Psoas muscle (tissue), 8 donors: ENCODE data around the gene ADAMTS5. TPM values are rescaled to one million over a fixed set of nuclear protein-coding genes. Genes with fewer than 3 reads are reported as not detected.

Source experiments
- ATAC-seq, 4 donors: fragments of 200-7000 bp; cut with Tn5 transposase; one replicate each; pipeline ENCODE4 v1.9.1; 2020; ENCODE audit warnings: moderate library complexity in 3 of 4, mild to moderate bottlenecking in 2 of 4
- DNase-seq, 2 donors: peaks; one replicate each; pipeline ENCODE4 v3.0.0-alpha.2; 2020
- H3K27ac ChIP-seq: fragments of 200-600 bp; one replicate; pipeline ENCODE4 v1.8.0; 2022
- H3K27me3 ChIP-seq, 3 donors: fragments of 200-600 bp in 1 of 3; one replicate each; pipeline versions ENCODE4 v1.6.1 to v1.8.0; 2013 to 2022; ENCODE audit warnings: low read length in 2 of 3, mild to moderate bottlenecking in 2 of 3, moderate library complexity in 1 of 3; ENCODE audit not compliant: insufficient read depth in 3 of 3
- H3K36me3 ChIP-seq, 2 donors: fragments of 200-600 bp in 1 of 2; one replicate each; pipeline versions ENCODE4 v1.6.1 to v1.8.0; 2013 to 2022; ENCODE audit warnings: low read depth in 1 of 2, mild to moderate bottlenecking in 1 of 2, moderate library complexity in 1 of 2; ENCODE audit not compliant: insufficient read depth in 1 of 2
- H3K4me1 ChIP-seq: fragments of 200-600 bp; one replicate; pipeline ENCODE4 v1.8.0; 2022
- H3K4me3 ChIP-seq: fragments of 200-600 bp; one replicate; pipeline ENCODE4 v1.8.0; 2022; ENCODE audit warnings: mild to moderate bottlenecking
- H3K9me3 ChIP-seq: fragments of 200-600 bp; one replicate; pipeline ENCODE4 v1.8.0; 2022
- WGBS, 3 donors: extraction: QIAGEN DNeasy Blood & Tissue Kit; methylation state at CpG; one replicate each; pipeline versions ENCODE4 v1.1.6 to v1.1.7; 2013; 5-methylcytosine and 5-hydroxymethylcytosine counted together
- intact Hi-C, 2 donors: fragments of 100-400 bp; cut with DNase I; formaldehyde crosslinking; loops; one replicate each; pipeline versions ENCODE4 v1.11.0 to v1.14.2; 2022
- polyA plus RNA-seq, 3 donors: library from polyadenylated mRNA; stranded (reverse); fragments of 200-250 nt; gene quantifications; one replicate each; pipeline ENCODE4 v1.2.3, GENCODE V29; 2013
- total RNA-seq, 4 donors: library from RNA; stranded (reverse); fragmentation: NEBNext Ultra II Directional in 2 of 4; extraction: Animal tissue kit (Norgen Biotek cat#: 25700) in 2 of 4; gene quantifications; one replicate each; pipeline versions ENCODE4 v1.2.1 to v1.2.4, GENCODE V29; 2021 to 2023
- TF ChIP-seq, protein P1 (sequence below): fragments of 200-600 bp; IDR thresholded peaks from one replicate; pipeline ENCODE4 v1.8.0; 2022; ENCODE audit warnings: antibody characterized with exemption
- donor health status: healthy with polysubstance abuse.
- donor health status: DM: no; HTN: no; CAD: no; lungs with moderate emphysema.
- donor health status: Bipolar disorder and iron deficiency.
- donor health status: healthy.
- donor health status: DM: yes; HTN: yes; CAD: no.
- donor health status: DM: no; HTN: no; CAD: no.
- donor health status: DM: no; HTN: no; CAD: no.
- donor health status: DM: yes; HTN: yes; CAD: no.

ADAMTS5 gene
- total and polyA plus RNA-seq, 7 donors, result 0.60 to 4.3 (median 2.5) TPM

- Histone ChIP-seq H3K27me3 (no peaks in the 10 kb centered on the region), H3K36me3 (peaks cover 0 to 3% of the 10 kb centered on the region in 2 donors), H3K4me3 (no peak overlapping the region), H3K4me1 (no peaks in the 10 kb centered on the region), H3K9me3 (no peaks in the 10 kb centered on the region), H3K27ac (no peak overlapping the region)
- DNase-seq (no peak), ATAC-seq (no peak)
- TF ChIP-seq, protein P1, sequence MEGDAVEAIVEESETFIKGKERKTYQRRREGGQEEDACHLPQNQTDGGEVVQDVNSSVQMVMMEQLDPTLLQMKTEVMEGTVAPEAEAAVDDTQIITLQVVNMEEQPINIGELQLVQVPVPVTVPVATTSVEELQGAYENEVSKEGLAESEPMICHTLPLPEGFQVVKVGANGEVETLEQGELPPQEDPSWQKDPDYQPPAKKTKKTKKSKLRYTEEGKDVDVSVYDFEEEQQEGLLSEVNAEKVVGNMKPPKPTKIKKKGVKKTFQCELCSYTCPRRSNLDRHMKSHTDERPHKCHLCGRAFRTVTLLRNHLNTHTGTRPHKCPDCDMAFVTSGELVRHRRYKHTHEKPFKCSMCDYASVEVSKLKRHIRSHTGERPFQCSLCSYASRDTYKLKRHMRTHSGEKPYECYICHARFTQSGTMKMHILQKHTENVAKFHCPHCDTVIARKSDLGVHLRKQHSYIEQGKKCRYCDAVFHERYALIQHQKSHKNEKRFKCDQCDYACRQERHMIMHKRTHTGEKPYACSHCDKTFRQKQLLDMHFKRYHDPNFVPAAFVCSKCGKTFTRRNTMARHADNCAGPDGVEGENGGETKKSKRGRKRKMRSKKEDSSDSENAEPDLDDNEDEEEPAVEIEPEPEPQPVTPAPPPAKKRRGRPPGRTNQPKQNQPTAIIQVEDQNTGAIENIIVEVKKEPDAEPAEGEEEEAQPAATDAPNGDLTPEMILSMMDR, result no peak
- WGBS, 3 donors, result 63 to 71% (median 63%) methylated on average over 4 of the region's 4 CpGs
- intact Hi-C loops, result no loop called here
Measured at GRCh38 chr21:26925636-26926035, 41.3 kb downstream of the ADAMTS5 start.

- 41 to 78% (median 61%) methylated on average over 2 of the region's 2 CpGs for WGBS, 3 donors
- no peaks in the 10 kb centered on the region for H3K27me3 ChIP-seq
- ATAC-seq, result no peak
Measured at GRCh38 chr21:26925122-26925521, 41.8 kb downstream of the ADAMTS5 start.

DNA sequence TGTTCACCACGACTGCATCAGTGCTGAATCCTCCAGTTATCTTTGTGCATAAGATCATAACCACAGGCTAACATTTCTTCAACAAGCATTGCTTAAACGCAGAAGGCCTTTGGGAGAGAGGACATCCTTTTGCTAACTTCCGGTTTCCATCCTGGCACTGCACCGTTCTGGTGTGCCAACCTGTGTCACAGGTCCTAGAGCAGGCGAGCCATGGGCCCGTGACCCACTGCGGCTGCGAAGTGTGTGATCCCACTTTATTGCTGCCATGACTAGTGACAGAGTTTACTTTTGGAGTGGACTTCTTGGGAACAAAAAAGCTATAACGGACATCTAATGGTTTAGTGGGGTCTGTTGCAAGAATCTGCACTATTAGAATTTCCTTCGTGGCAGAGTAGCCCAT, 42.9 kb downstream of the ADAMTS5 start:
- Histone ChIP-seq H3K27ac (no peak overlapping the region), H3K9me3 (no peaks in the 10 kb centered on the region), H3K4me1 (no peaks in the 10 kb centered on the region), H3K4me3 (no peak overlapping the region), H3K36me3 (peaks cover 0 to 3% of the 10 kb centered on the region in 2 donors), H3K27me3 (no peaks in the 10 kb centered on the region)
- DNase-seq, result no peak
- no peak for ATAC-seq
- 94 to 97% (median 95%) methylated on average over 10 of the region's 10 CpGs for WGBS, 3 donors
- TF ChIP-seq, protein P1, result no peak
- intact Hi-C loops, result no loop called here

More at GRCh38 chr21:26925122-26925521, 41.8 kb downstream of the ADAMTS5 start:
- no peaks in the 10 kb centered on the region for H3K4me1 ChIP-seq
- H3K4me3 ChIP-seq, result no peak overlapping the region
- no peak overlapping the region for H3K27ac ChIP-seq
- DNase-seq, result no peak
- TF ChIP-seq, protein P1, result no peak
- no peaks in the 10 kb centered on the region for H3K9me3 ChIP-seq
- intact Hi-C loops, result no loop called here
- H3K36me3 ChIP-seq, result peaks cover 0 to 3% of the 10 kb centered on the region in 2 donors

- intact Hi-C loops, result no loop called here
- Histone ChIP-seq H3K36me3 (peaks cover 0 to 3% of the 10 kb centered on the region in 2 donors), H3K9me3 (no peaks in the 10 kb centered on the region), H3K27me3 (no peaks in the 10 kb centered on the region), H3K4me1 (no peaks in the 10 kb centered on the region), H3K4me3 (no peak overlapping the region), H3K27ac (no peak overlapping the region)
- DNase-seq, result no peak
- peak in 1 of 4 donors; percentile 49 for ATAC-seq
- TF ChIP-seq, protein P1, result no peak
Measured at GRCh38 chr21:26920055-26920454, 46.8 kb downstream of the ADAMTS5 start.
